Activated CD8-positive, alpha-beta memory T cell treated with anti-CD3 and anti-CD28 coated beads, Interleukin-2, amount 50 U/mL, for 48 hours (primary cell): ENCODE results near the gene STAT3.
"Not testable (repeated sequence)": the region's sequence is repeated elsewhere in the genome, so short reads cannot be mapped to it uniquely, and the experiment has no call there.

Experiments used
- DNase-seq: peaks from one replicate; pipeline ENCODE4 v3.0.0-alpha.2; 2020

The STAT3 gene

GRCh38 chr17:42408061-42408460 lies 19.8 kb upstream of the STAT3 start:
- no peak for DNase-seq

- DNase-seq: peak; percentile 73
Observed at GRCh38 chr17:42407289-42407836, 19.1 kb upstream of the STAT3 start.

- DNase-seq: no peak
Observed at GRCh38 chr17:42406615-42407288, 18.5 kb upstream of the STAT3 start.

DNA sequence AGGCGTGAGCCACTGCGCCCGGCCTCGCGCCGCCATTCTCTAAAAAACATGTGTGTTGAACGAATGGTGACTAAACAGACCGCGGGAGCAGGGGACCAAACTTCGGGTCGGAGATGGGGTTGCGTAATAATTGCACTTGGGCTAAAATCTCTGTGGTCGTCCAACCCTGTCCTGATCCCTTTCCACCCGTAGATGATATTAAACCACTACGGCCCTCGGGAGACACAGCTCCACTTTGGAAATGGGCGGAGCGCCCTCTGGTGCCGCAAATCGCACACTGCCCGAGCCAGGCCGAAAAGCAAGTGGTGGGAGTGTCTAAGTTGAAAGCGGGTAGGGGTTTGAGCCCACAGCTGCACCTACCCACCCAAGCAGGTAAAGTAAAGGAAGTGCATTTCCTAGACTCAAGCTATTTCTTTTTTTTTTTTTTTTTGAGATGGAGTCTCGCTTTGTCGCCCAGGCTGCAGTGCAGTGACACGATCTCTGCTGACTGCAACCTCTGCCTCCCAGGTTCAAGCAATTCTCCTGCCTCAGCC lies 17.8 kb upstream of the STAT3 start:
- DNase-seq: peak; percentile 91

DNA sequence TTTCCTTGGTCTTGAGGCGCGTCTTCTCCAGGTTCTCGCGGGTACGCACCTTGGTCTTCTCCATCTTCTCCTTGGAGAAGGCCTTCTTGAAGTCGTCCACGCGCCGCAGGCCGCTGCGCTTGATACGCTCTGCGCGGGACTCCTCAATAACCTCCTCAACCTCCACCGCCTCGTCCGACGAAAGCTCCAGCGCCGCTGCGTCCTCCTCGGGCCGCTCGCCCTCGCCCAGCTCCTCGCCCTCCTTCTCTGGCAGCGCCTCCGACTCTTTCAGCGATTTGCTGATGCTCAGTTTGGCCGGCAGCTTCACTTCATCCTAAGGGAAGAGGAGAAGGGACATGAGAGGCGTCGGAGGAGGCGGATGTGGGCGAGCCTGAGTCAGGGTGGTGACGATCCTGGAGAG lies 16.8 kb upstream of the STAT3 start:
- DNase-seq: no peak

GRCh38 chr17:42404326-42405055 lies 16.2 kb upstream of the STAT3 start:
- no peak for DNase-seq

GRCh38 chr17:42403150-42403549 lies 14.9 kb upstream of the STAT3 start:
- peak; percentile 77 for DNase-seq

DNA sequence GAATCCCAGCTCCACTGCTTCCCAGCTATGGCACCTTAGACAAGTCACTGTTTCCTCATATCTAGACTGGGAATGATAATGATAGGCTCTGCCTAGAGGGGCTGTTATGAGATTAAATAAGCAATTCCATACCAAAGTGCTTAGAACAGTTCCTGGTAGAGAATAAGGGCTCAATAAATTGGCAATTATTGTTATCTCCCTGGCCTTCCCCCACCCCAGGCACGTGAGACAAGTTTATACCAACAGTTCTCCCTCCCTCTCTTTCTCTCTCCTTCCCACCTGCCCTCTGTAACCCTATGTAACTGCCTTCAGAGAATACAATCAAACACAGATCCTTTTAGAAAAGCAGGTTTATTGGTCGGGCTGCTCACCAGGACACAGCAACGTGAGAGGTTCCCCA lies 13.9 kb upstream of the STAT3 start:
- no peak for DNase-seq

DNA sequence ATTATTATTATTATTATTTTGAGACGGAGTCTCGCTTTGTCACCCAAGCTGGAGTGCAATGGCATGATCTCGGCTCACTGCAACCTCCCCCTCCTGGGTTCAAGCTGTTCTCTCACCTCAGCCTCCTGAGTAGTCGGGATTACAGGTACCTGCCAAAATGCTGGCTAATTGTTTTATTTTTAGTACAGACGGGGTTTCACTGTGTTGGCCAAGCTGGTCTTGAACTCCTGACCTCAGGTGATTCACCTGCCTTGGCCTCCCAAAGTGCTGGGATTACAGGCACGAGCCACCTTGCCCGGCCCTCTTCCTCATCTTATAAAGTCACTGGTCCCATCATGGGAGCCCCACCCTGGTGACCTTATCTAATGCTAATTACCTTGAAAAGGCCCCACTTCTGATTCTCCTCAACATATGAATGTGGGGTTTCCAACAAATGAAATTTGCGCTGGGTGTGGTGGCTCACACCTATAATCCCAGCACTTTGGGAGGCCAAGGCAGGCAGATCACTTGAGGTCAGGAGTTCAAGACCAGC lies 12.7 kb upstream of the STAT3 start:
- DNase-seq: not testable (repeated sequence)

DNA sequence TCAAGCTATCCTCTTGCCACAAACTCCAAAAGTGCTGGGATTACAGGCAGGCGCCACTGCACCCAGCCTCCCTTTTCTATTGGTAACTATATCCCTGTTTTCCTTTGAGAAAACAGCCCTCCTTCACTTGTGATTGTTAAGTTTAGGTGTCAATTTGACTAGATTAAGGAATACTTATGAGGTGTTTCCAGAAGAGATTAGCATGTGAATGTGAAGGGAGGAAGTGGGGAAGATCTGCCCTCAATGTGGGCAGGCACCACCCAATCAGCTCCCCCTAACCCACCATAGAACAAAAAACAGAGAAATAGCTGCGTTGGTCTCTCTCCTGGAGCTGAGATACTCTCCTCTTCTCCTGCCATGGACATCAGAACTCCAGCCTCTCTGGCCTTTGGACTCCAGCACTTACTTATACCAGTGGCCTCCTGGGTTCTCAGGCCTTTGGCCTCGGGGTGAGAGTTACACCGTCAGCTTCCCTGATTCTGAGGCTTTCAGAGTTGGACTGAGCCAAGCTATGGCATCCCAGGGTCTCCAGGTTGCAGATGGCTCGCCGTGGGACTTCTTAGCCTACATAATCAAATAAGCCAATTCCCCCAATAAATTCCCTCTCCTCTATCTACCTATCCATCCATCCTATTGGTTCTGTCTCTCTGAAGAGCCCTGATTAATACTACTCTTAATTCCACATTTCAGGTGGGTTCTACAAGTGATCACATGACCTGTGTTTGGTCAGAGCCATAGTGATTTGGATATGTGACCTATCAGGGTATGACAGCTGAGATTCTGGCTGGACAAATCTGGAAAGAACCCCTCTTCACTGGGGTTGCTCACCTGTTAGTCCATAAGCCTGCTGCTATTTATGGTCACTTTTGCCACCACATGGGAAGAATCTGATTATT lies 12.0 kb upstream of the STAT3 start:
- no peak for DNase-seq

- no peak for DNase-seq
Observed at GRCh38 chr17:42399121-42399520, 10.9 kb upstream of the STAT3 start.

- DNase-seq: not testable (repeated sequence)
Observed at GRCh38 chr17:42395601-42396000, 7.4 kb upstream of the STAT3 start.

DNA sequence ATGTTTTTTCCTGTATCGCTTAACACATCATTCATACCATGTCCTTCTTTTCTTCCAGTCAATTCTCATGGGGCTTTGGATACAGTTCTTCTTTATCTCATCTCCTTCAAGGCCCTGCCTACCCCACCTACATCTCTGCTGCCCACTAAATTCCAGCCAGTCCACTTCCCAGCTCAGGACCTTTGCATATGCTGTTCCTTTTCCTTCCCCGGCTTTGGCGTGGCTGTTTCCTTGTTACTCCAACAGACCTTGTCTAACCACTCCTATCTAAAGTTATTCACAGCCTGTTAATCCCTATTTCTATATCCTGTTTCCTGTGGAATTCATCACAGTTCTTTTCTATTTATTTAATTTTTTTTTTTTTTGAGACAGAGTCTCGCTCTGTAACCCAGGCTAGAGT lies 6.6 kb upstream of the STAT3 start:
- no peak for DNase-seq

GRCh38 chr17:42392692-42393415 lies 4.6 kb upstream of the STAT3 start:
- DNase-seq: no peak

GRCh38 chr17:42391439-42391838 lies 3.2 kb upstream of the STAT3 start:
- not testable (repeated sequence) for DNase-seq

DNA sequence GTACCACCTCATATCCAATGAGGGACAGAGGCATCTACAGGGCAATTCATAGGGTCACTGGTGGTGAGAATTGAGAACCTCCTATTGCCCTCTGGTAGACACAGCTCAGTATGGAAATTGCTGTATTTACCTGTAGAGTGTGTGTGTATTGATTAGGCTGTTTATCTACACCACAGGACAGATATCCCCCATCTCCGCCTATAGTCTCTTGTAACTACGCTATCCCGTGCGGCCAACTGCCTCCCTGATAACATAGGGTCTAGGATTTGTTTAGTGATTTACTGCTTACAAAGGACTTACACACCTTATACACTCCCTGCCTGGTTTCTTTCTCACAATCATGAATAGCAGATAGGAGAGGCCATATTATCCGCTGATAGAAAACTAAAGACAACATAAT lies 1.7 kb upstream of the STAT3 start:
- DNase-seq: no peak

DNA sequence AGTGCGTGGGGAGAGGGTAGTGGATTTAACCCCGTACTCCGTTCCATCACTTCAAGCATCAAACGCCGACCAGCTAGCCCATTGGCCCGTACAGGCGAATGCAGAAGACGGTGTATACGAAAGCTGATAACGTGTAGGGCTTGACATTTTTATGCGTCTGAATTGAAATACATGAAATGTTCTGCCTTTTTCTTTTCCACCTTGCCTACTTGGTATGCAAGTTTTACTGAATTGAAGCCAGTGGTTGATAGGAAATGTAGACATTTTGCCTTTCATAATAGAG lies 834 bp upstream of the STAT3 start:
- DNase-seq: no peak

GRCh38 chr17:42387661-42388380 lies 421 bp downstream of the STAT3 start:
- peak; percentile 69 for DNase-seq

DNA sequence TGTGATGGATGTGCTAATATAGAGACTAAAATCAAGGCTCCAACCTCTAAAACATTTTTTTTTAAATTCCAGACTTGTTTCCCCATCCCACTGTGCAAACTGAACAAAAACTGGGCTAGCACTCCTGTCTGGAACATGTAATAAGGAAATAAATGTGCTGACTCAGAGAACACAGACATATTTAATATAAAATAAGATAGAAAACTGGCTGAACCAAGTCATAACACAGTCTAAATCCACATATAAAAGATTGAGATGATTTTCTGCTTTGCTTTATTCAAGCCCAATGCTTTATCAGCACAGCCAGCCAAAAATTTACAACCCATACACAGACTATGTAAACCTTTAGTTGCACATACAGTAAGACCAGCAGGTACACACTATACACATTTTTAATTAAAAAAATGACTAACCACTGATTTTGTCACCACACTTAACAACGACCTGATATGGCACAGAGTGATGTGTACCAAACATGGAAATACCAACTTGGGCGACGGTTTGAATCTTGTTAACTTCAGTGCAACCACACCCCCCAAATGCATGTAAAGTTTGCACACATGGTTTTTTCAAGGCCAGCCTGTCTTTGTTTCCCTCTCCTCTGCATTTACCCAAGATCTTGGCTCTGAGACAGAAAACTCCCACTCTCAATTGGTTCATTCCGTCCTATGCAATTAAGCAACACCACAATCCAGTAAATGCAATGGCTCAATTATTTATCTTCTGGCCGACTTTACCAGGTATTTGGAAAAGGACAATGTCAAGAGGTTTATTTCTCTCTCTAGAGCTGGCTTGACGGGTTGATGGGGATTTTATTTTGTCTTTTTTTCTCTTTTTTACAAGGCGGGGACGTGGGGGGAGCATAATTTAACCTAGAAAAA lies 1.2 kb downstream of the STAT3 start:
- DNase-seq: no peak

DNA sequence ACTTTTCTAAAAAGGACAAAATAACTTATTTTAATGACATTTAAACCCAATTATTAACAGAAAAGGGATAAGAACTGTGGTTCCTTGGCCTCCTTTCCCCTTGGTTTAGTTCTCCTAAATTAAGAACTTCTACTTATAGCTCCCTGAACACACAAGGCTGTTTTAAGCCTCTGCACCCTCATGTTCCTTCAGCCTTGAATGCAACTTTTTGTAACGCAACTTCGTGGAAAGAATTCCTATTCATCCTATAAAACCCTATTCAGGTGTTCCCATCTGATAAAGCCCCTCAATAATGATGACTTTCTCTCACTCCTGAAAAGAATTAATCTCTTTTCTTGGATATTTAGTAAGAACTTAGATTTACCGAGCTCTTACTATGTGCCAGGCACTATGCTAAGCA lies 6.3 kb downstream of the STAT3 start:
- no peak for DNase-seq

- no peak for DNase-seq
Observed at GRCh38 chr17:42380935-42381334, 7.3 kb downstream of the STAT3 start.
